SK-N-DZ (cell line): ENCODE measurements around the gene MCM5. TPM values are rescaled to one million over a fixed set of nuclear protein-coding genes. Genes with fewer than 3 reads are reported as not detected.
A peak's percentile ranks its signal among the peaks of the same experiment; 100 is the strongest.
"Not testable (repeated sequence)": the region's sequence is repeated elsewhere in the genome, so short reads cannot be mapped to it uniquely, and the experiment has no call there.

Source experiments
- DNase-seq: peaks from one replicate; pipeline ENCODE4 v3.0.0-alpha.2; 2015; ENCODE audit warnings: low spot score
- polyA plus RNA-seq, 2 experiments: library from polyadenylated mRNA; depleted of rRNA; stranded (reverse); fragments of >200 nt; gene quantifications; 2 replicates each; pipeline ENCODE4 v1.2.3, GENCODE V29; 2014

The MCM5 gene
- 121 and 151 TPM in 2 replicates for polyA plus RNA-seq (2014; cell fraction: cytosol; rRNA removed)
- polyA plus RNA-seq (2014; cell fraction: nucleus; rRNA removed): 167 and 220 TPM in 2 replicates

DNA sequence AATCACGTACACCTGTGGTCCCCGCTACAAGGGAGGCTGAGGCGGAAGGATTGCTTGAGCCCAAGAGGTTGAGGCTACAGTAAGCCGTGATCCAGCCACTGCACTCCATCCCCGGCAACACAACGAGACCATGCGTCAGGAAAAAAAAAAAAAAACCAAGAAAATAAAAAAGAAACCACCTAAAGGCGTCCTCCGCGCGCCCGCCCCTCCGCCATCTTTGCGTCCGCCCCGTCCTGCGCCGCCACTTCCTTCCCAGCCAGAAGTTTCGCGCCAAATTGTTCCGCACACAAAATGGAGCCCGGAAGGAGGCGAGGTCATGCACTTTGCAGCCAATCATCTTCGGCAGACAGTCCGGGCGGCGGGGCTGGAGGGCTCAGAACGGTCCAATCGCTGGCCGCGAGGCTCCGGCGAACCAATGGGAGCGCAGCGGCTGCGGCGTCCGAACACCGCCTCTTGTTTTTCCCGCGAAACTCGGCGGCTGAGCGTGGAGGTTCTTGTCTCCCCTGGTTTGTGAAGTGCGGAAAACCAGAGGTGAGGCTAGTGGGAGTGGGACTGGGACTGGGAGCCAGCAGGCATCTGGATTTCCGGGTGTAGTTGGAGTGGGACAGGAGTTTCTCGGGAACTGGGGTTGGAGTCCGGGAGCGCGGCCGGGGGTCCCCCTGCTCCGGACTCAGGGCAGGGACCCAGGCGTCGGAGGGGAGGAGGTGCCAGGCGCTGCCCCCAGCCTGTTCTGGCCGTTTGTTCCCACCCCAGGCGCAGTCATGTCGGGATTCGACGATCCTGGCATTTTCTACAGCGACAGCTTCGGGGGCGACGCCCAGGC is at the start of gene MCM5:
MCM5 (plus strand) TSS at position 463 of the 823 bp plus-strand sequence; CDS start at position 762, 299 bp downstream.
- DNase-seq: peak; percentile 98

DNA sequence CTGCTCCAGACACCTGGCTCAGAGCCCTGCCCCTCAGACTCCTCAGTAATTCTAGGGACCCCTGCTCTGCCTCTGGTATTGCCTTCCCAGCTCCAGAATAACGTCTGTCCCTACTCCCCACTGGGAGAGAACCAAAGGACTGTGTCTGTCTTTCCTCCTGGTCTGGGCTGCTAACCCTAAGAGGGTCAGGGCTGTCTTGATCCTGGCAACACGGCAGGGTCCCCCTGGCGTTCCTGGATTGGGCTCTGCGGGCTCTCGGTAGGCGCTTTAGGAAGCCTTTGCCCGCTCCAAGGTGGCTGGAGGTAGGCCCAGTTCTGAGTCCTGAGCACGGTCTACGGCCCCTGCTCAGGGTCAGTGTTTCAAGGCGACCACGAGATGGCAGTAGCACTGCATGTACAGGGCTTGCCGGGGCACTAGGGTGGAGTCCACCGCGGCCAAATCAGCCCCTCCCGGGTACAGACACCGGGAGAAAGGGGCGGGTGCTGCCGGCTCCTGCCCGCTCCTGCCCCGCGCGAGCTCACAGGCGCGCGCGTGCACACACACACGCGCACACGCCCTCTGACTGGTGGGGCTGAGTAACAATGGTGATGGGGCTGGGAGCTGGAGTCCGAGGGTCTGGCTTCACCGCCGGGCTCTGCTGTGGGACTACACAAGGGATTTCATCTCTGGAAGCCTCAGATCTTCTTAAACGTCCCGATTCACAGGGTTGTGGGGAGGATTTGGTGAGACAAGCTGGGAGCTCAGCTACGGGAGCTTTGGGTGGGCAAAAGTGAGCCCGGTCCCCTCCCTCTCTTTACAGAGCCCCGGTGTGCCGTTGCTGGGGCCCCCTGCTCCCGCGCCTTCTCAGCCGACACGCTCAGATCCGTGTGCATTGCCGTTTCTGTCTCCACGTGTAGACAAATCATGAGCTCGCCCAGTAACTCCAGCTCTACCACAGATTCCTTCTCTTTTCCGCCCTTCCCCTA is 49.1 kb upstream of the MCM5 start:
- peak; percentile 90 for DNase-seq

DNA sequence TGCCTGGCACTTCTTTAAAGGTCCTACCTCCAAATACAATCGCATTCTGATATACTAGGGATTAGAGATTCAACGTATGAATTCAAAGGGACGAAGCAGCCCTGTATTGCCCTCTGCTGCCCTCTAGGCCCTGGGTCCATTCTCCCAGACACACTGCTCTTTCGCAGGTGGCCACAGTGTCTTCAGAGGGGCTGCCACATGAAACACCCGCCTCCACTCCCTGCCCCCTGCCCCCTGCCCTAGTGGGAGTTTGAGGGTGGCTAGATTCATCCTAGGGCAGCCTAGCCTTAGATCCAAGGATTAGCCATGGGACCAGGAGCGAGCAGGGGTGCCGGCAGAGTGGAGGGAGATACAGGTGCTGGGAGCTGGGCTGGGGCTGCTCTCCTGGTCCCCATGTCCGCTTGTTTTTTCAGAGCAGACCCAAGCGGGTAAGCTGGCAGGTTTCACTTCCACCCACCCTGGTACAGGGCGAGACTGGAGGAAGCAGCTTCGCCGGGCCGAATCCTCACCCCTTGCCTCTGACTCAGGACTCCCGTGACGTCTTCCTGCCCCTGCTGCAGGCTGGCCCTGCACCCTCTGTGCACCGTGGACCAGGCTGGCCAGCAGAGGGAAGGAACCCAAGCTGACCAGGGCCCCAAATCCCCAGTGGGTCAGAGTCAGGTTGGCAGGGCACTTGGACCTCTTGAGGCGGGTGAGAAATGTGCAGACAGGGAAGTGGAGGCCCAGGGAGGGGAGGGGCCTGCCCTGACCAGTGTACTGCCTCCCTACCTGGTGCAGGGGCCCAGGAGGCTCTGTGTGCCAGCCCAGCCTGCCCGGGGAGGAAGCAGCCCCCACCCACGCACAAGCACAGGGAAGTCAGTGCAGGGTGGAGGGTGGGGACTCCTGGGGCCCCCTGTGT is 47.5 kb upstream of the MCM5 start:
- peak; percentile 65 for DNase-seq

DNA sequence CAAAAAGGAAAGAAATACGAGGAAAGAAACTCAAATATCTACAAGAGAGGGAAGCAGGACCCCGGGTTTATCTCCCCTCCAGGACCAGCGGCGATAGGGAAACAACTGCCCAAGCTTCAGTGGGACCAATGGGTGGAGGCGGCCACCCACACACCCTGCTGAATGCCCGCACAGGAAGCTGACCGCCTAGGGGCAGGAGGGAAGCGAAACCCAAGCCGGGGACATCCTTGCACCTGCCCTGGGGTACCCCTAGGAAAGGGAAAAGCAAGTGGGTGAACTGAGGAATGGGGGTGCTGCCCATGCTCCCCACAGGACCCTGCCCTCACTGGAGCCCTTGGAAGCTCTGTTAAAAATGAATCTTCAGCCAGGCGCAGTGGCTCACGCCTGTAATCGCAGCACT is 46.6 kb upstream of the MCM5 start:
- DNase-seq: no peak

DNA sequence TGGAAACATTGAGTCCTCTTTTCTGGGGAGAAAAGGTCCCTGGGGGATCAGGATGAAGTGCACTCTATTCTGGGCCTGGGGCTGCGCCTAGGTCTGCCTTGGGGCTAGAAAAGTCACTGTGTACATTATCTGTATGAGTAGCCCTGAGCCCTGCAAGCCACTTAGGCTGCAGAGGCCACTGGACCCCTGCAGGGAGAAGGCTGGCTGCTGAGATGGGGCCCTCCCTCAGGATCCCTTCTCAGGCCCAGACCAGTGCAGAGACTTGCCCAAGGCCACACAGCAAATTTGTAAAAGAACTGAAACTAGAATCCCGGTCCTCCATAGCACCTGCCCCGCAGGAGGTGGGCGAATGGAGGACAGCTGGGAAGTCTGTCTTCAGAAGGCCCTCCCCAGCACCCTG is 45.9 kb upstream of the MCM5 start:
- DNase-seq: no peak

DNA sequence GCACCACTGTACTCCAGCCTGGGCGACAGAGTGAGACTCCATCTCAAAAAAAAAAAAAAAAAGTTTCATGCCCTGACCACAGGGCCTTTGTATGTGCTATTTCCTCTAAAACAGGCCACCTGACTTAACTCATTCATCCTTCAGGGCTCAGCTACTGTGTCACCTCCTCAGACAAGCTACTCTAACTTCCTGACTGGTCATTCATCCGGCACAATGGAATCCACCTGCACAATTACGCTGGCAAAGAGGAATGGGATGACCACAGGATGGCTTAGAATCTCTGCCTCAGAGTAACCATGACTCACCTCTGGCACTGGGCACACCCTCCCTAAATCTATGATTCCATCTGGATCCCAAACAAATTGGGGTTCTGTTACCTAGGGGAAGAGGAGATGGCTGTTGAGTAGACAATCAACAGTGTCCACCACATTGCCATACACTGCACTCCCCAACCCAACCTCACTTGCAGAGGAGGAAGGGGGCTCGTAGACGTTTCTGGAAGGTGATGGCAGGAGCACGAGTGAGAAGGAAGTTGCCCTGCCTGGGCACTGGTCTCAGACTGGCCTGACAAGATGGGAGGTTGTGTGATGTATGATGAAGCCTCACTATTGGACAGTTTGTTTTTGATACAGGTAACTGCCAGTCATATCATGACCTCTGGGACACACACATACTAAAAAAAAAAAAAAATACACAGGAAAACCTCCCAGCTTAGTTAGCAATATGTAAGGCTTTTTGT is 41.9 kb upstream of the MCM5 start:
- DNase-seq: no peak

DNA sequence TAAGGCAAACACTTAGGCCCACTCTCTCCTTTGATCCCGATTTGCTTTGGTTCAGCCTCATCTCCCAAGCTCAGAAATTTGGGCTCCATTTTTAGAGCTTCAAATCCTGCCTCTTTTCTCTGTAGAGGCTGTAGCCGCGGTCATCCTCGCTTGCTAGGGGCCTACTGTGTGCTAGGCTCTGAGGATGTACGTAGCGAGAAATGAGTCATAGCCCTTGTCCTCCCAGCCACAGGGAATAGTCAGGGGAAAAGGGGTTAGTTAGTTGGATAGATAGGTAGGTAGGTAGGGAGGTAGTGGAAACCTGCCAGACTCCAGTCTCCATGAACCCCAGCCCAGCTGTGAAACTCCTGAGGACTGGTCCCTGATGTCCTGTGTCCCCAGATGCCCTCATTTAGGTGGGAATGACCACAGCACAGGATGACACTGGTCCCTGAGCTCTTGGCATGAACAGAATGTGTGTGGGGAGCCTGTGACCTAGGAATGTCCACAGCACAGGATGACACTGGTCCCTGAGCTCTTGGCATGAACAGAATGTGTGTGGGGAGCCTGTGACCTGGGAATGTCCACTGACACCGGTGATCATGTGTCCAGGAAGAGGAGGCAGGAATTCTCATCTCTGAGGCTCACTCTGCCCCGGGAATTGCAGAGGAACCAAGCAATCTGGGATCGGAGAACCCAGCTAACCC is 40.4 kb upstream of the MCM5 start:
- no peak for DNase-seq

DNA sequence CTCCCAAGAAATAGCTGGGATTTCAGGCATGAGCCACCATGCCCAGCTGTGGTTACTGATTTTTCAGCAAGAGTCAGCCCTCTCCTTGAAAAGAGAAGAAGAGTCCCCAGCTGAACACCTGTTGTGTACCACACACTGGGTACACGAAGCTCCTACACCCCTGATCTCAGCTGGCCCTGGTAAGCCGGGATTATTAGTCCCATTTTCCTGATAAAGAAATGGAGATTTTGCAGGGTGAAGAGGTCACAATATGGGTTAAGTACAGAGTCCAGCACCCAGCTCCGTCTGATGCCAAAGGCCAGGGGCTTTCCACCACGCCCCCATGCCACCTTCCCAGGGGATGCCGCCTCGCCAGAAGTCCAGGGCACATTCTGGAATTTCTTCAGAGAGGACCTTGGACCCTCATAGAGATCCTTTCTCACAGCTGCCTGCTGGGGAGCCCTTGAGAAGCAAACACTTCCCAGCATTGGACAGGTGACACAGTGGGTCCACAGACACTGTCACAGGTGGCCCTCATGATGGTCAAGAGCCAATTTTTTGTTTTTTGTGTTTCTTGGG is 38.9 kb upstream of the MCM5 start:
- DNase-seq: no peak

DNA sequence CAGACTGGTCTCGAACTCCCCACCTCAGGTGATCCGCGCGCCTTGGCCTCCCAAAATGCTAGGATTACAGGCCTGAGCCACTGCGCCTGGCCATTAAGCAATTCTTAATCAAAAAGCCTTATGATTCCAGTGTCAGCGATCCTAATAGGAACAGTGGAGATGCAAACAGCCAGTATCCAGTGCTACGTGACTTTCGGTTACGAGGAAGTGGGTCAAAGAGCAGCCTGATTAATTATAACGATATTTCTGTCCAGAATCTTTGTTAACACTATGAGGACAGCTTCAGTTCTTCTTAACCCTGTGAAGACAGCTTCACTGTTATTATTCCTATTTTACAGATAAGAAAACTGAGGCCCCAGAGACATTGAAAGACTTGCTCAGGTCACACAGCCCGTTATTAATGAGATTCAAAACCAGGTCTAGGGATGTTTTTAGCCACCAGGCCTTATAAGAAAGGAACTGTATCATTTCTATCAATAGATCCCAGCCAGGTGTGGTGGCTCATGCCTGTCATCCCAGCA is 36.3 kb upstream of the MCM5 start:
- DNase-seq: no peak

DNA sequence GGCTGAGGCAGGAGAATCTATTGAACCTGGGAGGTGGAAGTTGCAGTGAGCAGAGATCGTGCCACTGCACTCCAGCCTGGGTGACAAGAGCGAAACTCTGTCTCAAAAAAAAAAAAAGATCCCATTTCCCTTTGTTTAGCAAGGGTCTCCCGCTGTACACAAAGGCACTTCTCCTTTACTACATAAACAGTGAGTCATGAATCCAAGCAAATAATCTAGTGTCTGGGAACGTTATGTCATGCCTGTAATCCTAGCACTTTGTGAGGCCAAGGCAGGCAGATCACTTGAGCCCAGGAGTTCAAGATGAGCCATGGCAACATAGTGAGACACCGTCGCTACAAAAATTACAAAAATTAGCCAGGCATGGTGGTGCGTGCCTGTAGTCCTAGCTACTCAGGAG is 35.7 kb upstream of the MCM5 start:
- DNase-seq: not testable (repeated sequence)

DNA sequence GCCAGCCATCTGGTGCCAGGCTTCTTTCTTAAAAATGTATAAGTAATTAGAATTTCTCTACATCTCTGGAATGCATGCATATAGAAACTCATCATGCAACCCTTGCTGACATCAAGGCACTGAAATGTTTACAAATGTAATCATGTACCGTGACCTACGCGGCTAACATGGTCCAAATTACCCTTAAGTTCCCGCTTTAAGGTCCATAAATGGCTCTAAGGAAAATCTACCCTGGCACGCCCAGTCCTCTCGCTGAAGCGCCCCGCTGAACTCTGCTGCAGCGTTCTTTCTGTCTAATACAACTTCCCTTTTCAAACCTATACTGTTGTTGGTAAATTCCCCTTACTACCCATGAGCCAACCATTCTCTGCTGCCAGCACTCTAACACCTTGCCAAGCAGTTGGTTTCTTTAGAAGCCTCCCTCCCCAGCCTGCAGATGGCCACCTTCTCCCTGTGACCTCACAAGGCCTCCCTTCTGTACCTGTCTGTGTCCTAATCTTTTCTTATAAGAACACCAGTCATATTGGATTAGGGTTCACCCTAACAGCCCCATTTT is 32.5 kb upstream of the MCM5 start:
- DNase-seq: no peak

DNA sequence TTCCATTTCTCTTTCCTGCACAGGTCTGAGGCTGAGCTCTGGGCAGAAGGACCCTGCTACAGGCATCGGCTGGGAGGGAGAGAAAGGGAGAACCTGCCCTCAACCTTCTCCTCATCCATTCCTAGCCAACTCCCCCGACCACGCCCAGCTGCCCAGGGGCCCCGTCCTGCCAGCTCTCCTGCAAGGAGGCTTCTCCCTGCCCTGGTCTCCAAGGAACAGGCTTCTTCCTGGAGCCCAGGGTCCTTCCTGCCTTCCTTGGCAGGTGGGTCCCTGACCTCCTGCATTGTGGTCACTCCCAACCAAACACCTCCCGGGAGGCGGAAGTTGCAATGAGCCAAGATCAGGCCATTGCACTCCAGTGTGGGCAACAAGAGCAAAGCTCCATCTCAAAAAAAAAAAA is 31.6 kb upstream of the MCM5 start:
- DNase-seq: no peak

DNA sequence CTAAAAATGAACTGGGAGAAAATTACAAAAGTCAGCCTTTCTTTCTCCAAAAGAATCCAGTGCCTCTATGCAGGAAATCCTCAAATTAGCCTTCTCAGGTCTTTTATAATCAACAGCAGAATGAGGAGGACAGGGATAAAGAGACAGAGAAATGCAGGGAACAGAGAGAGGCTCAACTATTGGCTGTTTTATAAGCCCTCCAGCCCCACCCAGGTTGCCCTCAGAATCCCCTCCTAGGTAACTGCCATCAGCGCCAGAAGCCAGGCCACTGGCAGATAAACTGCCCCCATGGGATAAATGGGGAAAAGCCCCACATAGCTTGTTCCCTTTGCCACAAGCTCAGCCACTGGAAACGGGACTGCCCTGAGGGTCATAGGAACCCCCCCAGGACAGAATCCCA is 29.9 kb upstream of the MCM5 start:
- no peak for DNase-seq

DNA sequence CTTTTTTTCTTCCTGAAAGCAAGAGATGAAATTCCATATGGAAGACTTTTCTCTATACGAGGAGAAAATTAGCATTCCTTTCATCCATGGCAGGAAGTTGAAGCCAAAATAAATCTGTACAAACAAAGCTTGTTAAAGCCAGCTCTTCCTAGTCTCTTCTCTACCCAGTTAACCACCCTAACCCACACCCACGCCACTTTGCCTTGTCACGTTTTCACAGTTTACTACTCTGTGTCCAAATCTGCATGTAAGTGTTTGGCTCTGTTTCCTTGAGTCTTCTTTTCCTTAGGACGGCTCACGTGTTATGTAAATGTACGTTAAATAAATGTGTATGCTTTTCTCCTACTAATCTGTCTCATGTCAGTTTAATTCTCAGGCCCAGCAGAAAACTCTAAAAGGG is 26.2 kb upstream of the MCM5 start:
- no peak for DNase-seq

DNA sequence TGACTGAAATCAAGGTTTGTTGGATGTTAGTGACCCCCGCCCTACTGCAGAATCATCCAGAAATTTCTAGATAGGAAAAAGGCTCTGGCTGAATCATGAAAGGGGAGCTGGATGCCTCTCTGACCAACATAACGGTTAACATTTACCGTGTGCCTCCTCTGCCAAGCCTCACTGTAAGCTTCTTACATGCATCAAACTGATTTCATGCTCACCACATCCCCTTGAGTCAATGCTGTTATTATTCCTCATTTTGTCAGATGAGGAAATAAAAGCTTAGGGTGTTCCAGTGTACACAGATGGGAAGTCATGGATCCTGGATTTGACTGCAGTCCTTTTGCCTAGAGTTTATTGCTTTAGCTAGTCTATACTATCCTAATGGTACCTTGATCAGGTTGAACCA is 24.9 kb upstream of the MCM5 start:
- DNase-seq: no peak

DNA sequence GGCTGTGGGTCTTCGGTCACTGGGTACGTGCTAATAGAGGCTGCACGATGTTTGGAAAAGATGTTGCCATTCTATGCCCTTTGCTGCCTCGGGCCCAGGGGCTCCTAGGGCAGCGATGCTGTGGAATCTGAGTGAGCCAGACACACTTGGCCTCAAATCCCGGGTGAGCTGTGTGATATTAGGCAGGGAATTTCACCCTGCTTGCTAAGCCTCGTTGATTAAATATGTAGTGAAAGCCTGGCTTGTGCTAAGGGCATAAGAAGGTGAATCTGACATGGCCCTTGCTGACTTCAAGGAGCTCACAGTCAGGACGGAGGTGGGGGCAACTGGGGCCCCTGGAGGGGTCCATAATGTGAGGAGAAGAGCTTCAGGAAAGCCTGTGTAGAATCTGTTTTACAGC is 24.4 kb upstream of the MCM5 start:
- no peak for DNase-seq

DNA sequence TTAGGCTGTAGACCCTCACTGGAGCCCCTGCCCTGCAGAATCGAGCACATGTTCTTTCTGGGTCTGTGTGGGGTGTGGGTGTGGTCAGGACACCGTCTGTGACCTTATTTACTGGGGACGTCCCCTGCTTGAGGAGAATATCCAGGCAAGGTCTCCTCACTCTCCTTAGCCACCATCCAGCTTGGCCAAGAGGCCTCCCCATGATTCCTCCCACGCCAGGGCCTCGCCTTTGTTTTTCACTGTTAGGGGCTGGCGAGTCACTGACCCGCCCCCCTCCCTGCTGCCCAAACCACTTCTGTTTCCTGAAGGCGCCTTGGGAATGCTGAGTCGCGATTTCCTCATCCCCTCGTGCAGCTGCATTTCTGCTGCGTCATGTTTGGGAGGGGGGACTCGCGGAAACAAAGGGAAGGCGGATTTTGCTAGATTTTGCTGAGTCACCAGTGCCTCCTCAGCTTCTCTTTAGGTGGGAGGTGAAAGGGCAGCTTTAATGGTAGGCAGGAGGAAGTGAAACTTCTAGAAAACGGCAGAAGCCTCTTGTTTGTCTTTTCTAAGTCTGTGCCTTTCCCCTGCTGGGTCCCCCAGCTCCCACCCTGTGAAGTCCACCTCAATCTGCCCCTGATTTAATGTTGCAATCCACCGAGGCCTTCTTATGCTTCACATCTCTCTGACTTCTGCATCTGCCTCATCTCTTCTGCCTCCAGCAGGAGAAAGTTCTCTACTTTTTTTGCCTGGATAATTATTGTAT is 23.0 kb upstream of the MCM5 start:
- peak; percentile 96 for DNase-seq

DNA sequence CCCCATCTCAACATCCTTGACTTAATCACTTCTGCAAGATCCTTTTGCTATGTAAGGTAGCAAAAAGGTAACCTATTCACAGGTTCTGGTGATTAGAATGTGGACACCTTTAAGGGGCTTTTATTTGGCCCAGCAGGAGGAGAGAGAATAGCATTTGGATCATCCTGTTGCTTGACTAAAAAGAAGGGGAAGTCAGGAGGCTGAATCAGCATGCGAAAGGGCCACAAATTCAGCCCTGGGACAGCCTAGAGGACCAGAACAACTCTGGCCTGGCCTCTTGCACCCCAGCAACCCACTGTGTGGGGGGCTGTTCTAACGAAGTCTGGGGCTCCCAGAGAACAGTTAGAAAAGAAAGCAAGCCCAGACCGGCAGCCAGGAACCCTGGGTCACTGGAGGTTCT is 22.2 kb upstream of the MCM5 start:
- DNase-seq: no peak
